Karpas-422 (cell line): Measurements from ENCODE around the gene RNF113B. TPM values are rescaled to one million over a fixed set of nuclear protein-coding genes. Genes with fewer than 3 reads are reported as not detected.

Experiments used
- DNase-seq: peaks from one replicate; pipeline ENCODE4 v3.0.0-alpha.2; 2015
- H2AFZ ChIP-seq: fragments of 200-600 bp; sonication (generic); 2 replicates; pipeline ENCODE4 v1.6.1; 2014; ENCODE audit warnings: antibody characterized with exemption, low read length, mixed read lengths
- H3K27ac ChIP-seq: fragments of 200-600 bp; sonication (generic); 2 replicates; pipeline ENCODE4 v1.5.1; 2014; ENCODE audit warnings: mild to moderate bottlenecking, low read length, moderate library complexity
- H3K27me3 ChIP-seq: fragments of 200-600 bp; sonication (generic); 2 replicates; pipeline ENCODE4 v1.6.1; 2014; ENCODE audit warnings: low read length, mixed read lengths
- H3K36me3 ChIP-seq: fragments of 200-600 bp; sonication (generic); 2 replicates; pipeline ENCODE4 v1.6.1; 2014; ENCODE audit warnings: low read length, mixed read lengths; ENCODE audit not compliant: insufficient read depth
- H3K4me1 ChIP-seq: fragments of 200-600 bp; sonication (generic); 2 replicates; pipeline ENCODE4 v1.6.1; 2014; ENCODE audit warnings: mild to moderate bottlenecking, low read length, mixed read lengths
- H3K4me2 ChIP-seq: fragments of 200-600 bp; sonication (generic); 2 replicates; pipeline ENCODE4 v1.6.1; 2014; ENCODE audit warnings: low read length, low read depth, mild to moderate bottlenecking; ENCODE audit not compliant: poor library complexity, severe bottlenecking
- H3K4me3 ChIP-seq: fragments of 200-600 bp; sonication (generic); 2 replicates; pipeline ENCODE4 v1.5.1; 2014; ENCODE audit warnings: mild to moderate bottlenecking, antibody characterized with exemption, low read length, mixed read lengths
- H3K79me2 ChIP-seq: fragments of 200-600 bp; sonication (generic); 2 replicates; pipeline ENCODE4 v1.6.1; 2014; ENCODE audit warnings: mild to moderate bottlenecking, low read length, mixed read lengths
- H3K9ac ChIP-seq: fragments of 200-600 bp; sonication (generic); 2 replicates; pipeline ENCODE4 v1.6.0; 2014; ENCODE audit warnings: low read length
- H3K9me2 ChIP-seq: fragments of 200-600 bp; sonication (generic), shearing (Covaris generic); replicated peaks from 2 replicates; pipeline ENCODE4 v1.6.0; 2014; ENCODE audit warnings: mild to moderate bottlenecking, low read length, moderate library complexity; ENCODE audit not compliant: insufficient read depth
- H3K9me3 ChIP-seq: fragments of 300-700, 200-600 bp; sonication (generic); 2 replicates; pipeline ENCODE4 v1.6.1; 2014; ENCODE audit warnings: low read length, mixed read lengths
- H4K20me1 ChIP-seq: fragments of 200-600 bp; sonication (generic); 2 replicates; pipeline ENCODE4 v1.6.1; 2014; ENCODE audit warnings: mild to moderate bottlenecking, antibody characterized with exemption, low read length, low read depth; ENCODE audit not compliant: insufficient read depth
- total RNA-seq: library from RNA; depleted of rRNA; stranded (reverse); fragments of >200 nt; shearing (Covaris generic); gene quantifications from 2 replicates; pipeline ENCODE4 v1.2.3, GENCODE V29; 2014; ENCODE audit warnings: low replicate concordance

RNF113B gene
- total RNA-seq, 1 experiment from 2014 or later = not detected

GRCh38 chr13:98175043-98175442 lies 2.0 kb downstream of the RNF113B start:
- Histone ChIP-seq H3K27me3 (no peaks in the 10 kb centered on the region), H3K4me3 (no peak overlapping the region), H3K27ac (no peak overlapping the region), H3K4me2 (no peak overlapping the region), H3K9me2 (no peaks in the 10 kb centered on the region), H2AFZ (no peak overlapping the region), H3K79me2 (no peaks in the 10 kb centered on the region), H3K36me3 (no peaks in the 10 kb centered on the region), H3K9me3 (no peaks in the 10 kb centered on the region), H3K9ac (no peak overlapping the region), H3K4me1 (0 out of 2 replicates have a peak, but pooled peaks cover 3% of the 10 kb centered on the region), H4K20me1 (no peaks in the 10 kb centered on the region)
- DNase-seq = no peak

- Histone ChIP-seq H2AFZ (no peak overlapping the region), H3K4me2 (no peak overlapping the region), H3K79me2 (no peaks in the 10 kb centered on the region), H4K20me1 (no peaks in the 10 kb centered on the region), H3K9ac (no peak overlapping the region), H3K27ac (no peak overlapping the region), H3K9me2 (no peaks in the 10 kb centered on the region), H3K27me3 (no peaks in the 10 kb centered on the region), H3K36me3 (no peaks in the 10 kb centered on the region), H3K9me3 (no peaks in the 10 kb centered on the region), H3K4me1 (0 out of 2 replicates have a peak, but pooled peaks cover 3% of the 10 kb centered on the region), H3K4me3 (no peak overlapping the region)
- no peak for DNase-seq
These were observed 2.8 kb downstream of the RNF113B start for GRCh38 chr13:98174307-98174706.

GRCh38 chr13:98173431-98174152 lies 3.5 kb downstream of the RNF113B start:
- Histone ChIP-seq H3K27ac (no peak overlapping the region), H2AFZ (no peak overlapping the region), H3K9ac (no peak overlapping the region), H4K20me1 (no peaks in the 10 kb centered on the region), H3K9me2 (no peaks in the 10 kb centered on the region), H3K4me3 (no peak overlapping the region), H3K27me3 (no peaks in the 10 kb centered on the region), H3K4me2 (no peak overlapping the region), H3K4me1 (0 out of 2 replicates have a peak, but pooled peaks cover 3% of the 10 kb centered on the region), H3K36me3 (no peaks in the 10 kb centered on the region), H3K79me2 (no peaks in the 10 kb centered on the region), H3K9me3 (no peaks in the 10 kb centered on the region)
- no peak for DNase-seq

- Histone ChIP-seq H3K4me2 (no peak overlapping the region), H3K9ac (no peak overlapping the region), H3K27me3 (no peaks in the 10 kb centered on the region), H3K36me3 (no peaks in the 10 kb centered on the region), H3K4me1 (0 out of 2 replicates have a peak, but pooled peaks cover 3% of the 10 kb centered on the region), H3K9me3 (no peaks in the 10 kb centered on the region), H3K27ac (no peak overlapping the region), H3K4me3 (no peak overlapping the region), H3K79me2 (no peaks in the 10 kb centered on the region), H3K9me2 (no peaks in the 10 kb centered on the region), H4K20me1 (no peaks in the 10 kb centered on the region), H2AFZ (no peak overlapping the region)
- no peak for DNase-seq
These were observed 4.3 kb downstream of the RNF113B start for GRCh38 chr13:98172590-98173422.

- no peaks in the 10 kb centered on the region for H4K20me1 ChIP-seq
- no peaks in the 10 kb centered on the region for H3K79me2 ChIP-seq
- DNase-seq = no peak
- no peaks in the 10 kb centered on the region for H3K9me3 ChIP-seq
- no peaks in the 10 kb centered on the region for H3K9me2 ChIP-seq
- H3K27ac ChIP-seq = no peak overlapping the region
- no peaks in the 10 kb centered on the region for H3K27me3 ChIP-seq
- H3K4me3 ChIP-seq = no peak overlapping the region
- H3K4me1 ChIP-seq = 0 out of 2 replicates have a peak, but pooled peaks cover 3% of the 10 kb centered on the region
- H3K4me2 ChIP-seq = no peak overlapping the region
- H3K9ac ChIP-seq = no peak overlapping the region
- no peaks in the 10 kb centered on the region for H3K36me3 ChIP-seq
- no peak overlapping the region for H2AFZ ChIP-seq
These were observed 5.0 kb downstream of the RNF113B start for GRCh38 chr13:98171900-98172589.

GRCh38 chr13:98169331-98169730 lies 7.7 kb downstream of the RNF113B start:
- Histone ChIP-seq H3K27me3 (no peaks in the 10 kb centered on the region), H3K4me3 (no peak overlapping the region), H2AFZ (no peak overlapping the region), H4K20me1 (no peaks in the 10 kb centered on the region), H3K27ac (no peak overlapping the region), H3K9me3 (no peaks in the 10 kb centered on the region), H3K36me3 (no peaks in the 10 kb centered on the region), H3K4me2 (no peak overlapping the region), H3K9me2 (no peaks in the 10 kb centered on the region), H3K9ac (no peak overlapping the region), H3K79me2 (no peaks in the 10 kb centered on the region), H3K4me1 (no peaks in the 10 kb centered on the region)
- DNase-seq = no peak

GRCh38 chr13:98162935-98163334 lies 14.1 kb downstream of the RNF113B start:
- Histone ChIP-seq H4K20me1 (no peaks in the 10 kb centered on the region), H3K36me3 (no peaks in the 10 kb centered on the region), H3K4me2 (no peak overlapping the region), H3K27ac (no peak overlapping the region), H2AFZ (no peak overlapping the region), H3K9me2 (no peaks in the 10 kb centered on the region), H3K27me3 (no peaks in the 10 kb centered on the region), H3K4me3 (no peak overlapping the region), H3K4me1 (no peaks in the 10 kb centered on the region), H3K79me2 (no peaks in the 10 kb centered on the region), H3K9ac (no peak overlapping the region), H3K9me3 (no peaks in the 10 kb centered on the region)
- no peak for DNase-seq
